ENCODE results near the gene ALAS1.

Gene ALAS1

GRCh38 chr3:52231502-52232278, 33.7 kb downstream of the ALAS1 start:
- no peaks in the 10 kb centered on the region for H3K9me3 Mint-ChIP-seq
- peak; percentile 69 for TF ChIP-seq CTCF (IDR thresholded peaks at IDR 0.05)
- H3K4me3 Mint-ChIP-seq, result no peak overlapping the region
- no peak overlapping the region for H3K27ac Mint-ChIP-seq
- H3K4me1 Mint-ChIP-seq, result peaks cover 15% of the 10 kb centered on the region
- DNase-seq, result peak; percentile 76
- no peaks in the 10 kb centered on the region for H3K27me3 Mint-ChIP-seq (ENCODE audit: low read depth, poor library complexity)
- peaks cover 4% of the 10 kb centered on the region for H3K36me3 Mint-ChIP-seq (ENCODE audit: low read depth)

DNA sequence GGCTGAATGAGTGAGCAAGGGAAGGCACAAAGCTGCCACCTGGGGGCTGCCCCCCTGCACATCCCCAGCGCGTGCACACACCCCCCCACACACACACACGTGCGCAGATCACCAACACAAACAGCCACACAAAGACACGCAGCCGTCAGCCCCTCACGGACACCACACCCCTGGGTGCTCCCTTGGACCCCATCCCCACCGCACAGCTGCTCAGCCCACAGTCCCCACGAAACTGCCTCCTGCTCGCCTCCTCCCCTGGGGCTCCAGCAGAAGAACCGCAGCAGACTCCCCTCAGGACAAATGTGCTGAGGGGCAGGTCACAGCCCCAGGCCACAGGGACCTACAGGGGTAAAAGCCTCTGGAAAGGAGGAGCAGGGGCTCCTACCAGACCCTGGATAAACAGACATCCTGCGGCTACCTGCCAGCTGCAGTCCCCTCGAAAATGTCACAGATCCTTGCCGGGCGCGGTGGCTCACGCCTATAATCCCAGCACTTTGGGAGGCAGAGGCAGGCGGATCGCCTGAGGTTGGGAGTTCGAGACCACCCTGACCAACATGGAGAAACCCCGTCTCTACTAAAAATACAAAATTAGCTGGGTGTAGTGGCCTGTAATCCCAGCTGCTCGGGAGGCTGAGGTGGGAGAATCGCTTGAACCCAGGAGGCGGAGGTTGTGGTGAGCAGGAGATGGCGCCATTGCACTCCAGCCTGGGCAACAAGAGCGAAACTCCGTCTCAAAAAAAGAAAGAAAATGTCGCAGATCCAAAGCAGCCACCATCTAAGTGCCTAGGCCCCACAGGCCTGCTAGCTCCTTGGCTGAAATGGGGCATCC, 34.5 kb downstream of the ALAS1 start:
- peaks cover 4% of the 10 kb centered on the region for H3K36me3 Mint-ChIP-seq (ENCODE audit: low read depth)
- H3K4me1 Mint-ChIP-seq, result peaks cover 20% of the 10 kb centered on the region
- no peaks in the 10 kb centered on the region for H3K27me3 Mint-ChIP-seq (ENCODE audit: low read depth, poor library complexity)
- no peak overlapping the region for H3K27ac Mint-ChIP-seq
- H3K9me3 Mint-ChIP-seq, result no peaks in the 10 kb centered on the region
- no peak overlapping the region for H3K4me3 Mint-ChIP-seq
- peak; percentile 14 for TF ChIP-seq CTCF (IDR thresholded peaks at IDR 0.05)
- DNase-seq, result no peak

- no peak for TF ChIP-seq CTCF (IDR thresholded peaks at IDR 0.05)
- no peaks in the 10 kb centered on the region for H3K9me3 Mint-ChIP-seq
- H3K4me1 Mint-ChIP-seq, result peaks cover 26% of the 10 kb centered on the region
- DNase-seq, result no peak
- peaks cover 4% of the 10 kb centered on the region for H3K36me3 Mint-ChIP-seq (ENCODE audit: low read depth)
- H3K27me3 Mint-ChIP-seq (ENCODE audit: low read depth, poor library complexity), result no peaks in the 10 kb centered on the region
- H3K4me3 Mint-ChIP-seq, result no peak overlapping the region
- no peak overlapping the region for H3K27ac Mint-ChIP-seq
Observed at GRCh38 chr3:52233108-52233591, 35.2 kb downstream of the ALAS1 start.

DNA sequence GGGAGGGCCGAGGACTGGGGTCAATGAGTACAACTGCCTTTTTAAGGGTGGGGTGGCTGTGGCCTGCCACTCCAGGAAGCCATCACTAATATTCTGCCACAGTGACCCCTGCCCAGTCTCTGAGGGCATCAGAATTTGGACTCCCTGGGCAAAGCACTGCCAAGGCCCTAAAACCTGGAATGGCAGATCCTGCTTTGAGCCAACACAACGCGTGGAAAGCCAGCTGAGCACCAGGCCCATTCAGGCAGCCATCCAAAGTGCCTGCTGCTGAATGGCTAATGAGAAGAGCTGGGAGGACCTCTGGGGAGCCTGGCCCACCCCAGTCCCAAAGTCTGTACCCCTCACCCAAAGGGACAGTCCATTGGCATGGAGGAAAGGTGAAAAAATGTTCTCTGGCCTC, 36.0 kb downstream of the ALAS1 start:
- H3K27ac Mint-ChIP-seq, result no peak overlapping the region
- no peaks in the 10 kb centered on the region for H3K27me3 Mint-ChIP-seq (ENCODE audit: low read depth, poor library complexity)
- H3K36me3 Mint-ChIP-seq (ENCODE audit: low read depth), result peaks cover 4% of the 10 kb centered on the region
- TF ChIP-seq CTCF (IDR thresholded peaks at IDR 0.05), result no peak
- H3K9me3 Mint-ChIP-seq, result no peaks in the 10 kb centered on the region
- peaks cover 33% of the 10 kb centered on the region for H3K4me1 Mint-ChIP-seq
- H3K4me3 Mint-ChIP-seq, result no peak overlapping the region
- no peak for DNase-seq

DNA sequence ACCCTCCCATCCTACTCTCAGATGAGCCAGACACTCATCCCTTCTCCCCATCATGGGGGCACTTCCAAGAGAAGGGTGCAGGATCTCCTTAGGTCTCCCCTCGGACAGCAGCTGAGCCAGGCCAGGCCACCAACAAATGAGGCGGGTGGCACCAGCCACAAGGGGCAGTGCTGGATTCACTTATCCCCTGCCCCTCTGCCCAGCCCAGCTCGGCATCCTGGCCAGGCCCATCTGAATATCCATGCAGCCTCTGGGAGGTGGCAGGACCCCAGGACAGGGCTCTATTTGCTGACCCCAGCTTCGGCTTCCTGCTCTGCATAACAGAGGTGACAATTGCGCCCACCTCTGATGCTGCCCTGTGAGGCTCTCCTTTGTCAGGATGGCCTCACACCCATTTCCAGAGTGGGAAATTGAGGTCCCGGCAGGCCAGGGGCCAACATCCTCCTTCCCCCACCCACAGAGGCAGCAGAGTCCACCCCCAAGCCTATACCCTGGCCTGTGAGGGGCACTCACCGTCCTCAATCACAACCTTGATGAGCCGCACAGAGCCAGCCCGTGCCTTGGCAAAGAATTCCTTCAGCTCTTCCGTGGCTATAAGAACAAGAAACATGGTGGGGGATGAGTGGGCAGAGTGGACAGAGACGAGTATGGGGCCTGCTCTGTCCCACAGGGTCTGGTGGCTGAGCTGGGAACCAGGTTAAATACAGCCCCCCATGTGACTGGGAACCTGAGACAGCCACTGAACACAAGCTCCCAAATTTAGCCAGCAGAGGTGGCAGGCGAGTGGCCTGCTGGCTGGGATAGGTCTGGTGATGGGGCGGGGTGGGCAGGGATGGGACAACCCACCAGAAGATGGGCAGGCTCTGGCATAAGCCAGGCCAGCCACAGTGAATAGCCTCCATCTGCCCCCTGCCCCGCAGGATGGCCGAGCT, 36.8 kb downstream of the ALAS1 start:
- TF ChIP-seq CTCF (IDR thresholded peaks at IDR 0.05), result no peak
- no peak overlapping the region for H3K4me3 Mint-ChIP-seq
- peaks cover 4% of the 10 kb centered on the region for H3K36me3 Mint-ChIP-seq (ENCODE audit: low read depth)
- H3K9me3 Mint-ChIP-seq, result no peaks in the 10 kb centered on the region
- H3K27me3 Mint-ChIP-seq (ENCODE audit: low read depth, poor library complexity), result no peaks in the 10 kb centered on the region
- no peak for DNase-seq
- H3K4me1 Mint-ChIP-seq, result peaks cover 40% of the 10 kb centered on the region
- H3K27ac Mint-ChIP-seq, result no peak overlapping the region

Data from nephron progenitor cell (in vitro differentiated cells).